ENCODE data around the gene PAFAH1B1.
"Not testable (repeated sequence)": the region's sequence is repeated elsewhere in the genome, so short reads cannot be mapped to it uniquely, and the experiment has no call there.

The PAFAH1B1 gene

DNA sequence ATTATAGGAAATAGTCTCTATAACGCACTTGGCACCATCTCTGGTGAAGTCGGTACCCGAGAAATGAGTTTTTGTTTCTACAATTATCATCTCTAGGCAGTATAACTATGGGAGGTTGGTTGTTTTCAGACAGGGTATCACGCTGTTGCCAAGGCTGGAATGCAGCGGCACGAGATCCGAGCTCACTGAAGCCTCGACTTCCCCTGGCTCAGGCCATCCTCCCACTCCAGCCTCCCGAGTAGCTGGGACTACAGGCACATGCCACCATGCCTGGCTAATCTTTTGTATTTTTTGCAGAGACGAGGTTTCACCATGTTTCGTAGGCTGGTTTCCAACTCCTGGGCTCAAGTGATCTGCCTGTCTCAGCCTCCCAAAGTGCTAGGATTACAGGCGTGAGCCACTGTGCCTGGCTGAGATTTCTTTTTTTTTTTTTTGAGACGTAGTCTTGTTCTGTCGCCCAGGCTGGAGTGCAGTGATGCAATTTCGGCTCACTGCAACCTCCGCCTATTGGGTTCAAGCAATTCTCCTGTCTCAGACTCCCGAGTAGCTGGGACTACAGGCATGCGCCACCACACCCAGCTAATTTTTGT is 105.9 kb downstream of the PAFAH1B1 start:
- not testable (repeated sequence) for H3K4me3 ChIP-seq (ENCODE audit: low read depth, low read length); H3K79me1 ChIP-seq (ENCODE audit: low read length); H4K8ac ChIP-seq (ENCODE audit: low read depth, low read length); H3K4me2 ChIP-seq (ENCODE audit: low read length); H4K12ac ChIP-seq (ENCODE audit: low read depth, low read length); H3K23ac ChIP-seq (ENCODE audit: low read length); H3K9ac ChIP-seq (ENCODE audit: low read length); H2BK5ac ChIP-seq (ENCODE audit: low read depth, low read length, poor library complexity); H3K4me1 ChIP-seq (ENCODE audit: control insufficient read depth in 1 of 2, insufficient read depth in 2 of 2, low read length in 2 of 2); H2BK12ac ChIP-seq (ENCODE audit: low read length); H3K27ac ChIP-seq (ENCODE audit: low read depth, low read length); H3K79me2 ChIP-seq (ENCODE audit: control insufficient read depth, insufficient read depth, low read length, poor library complexity); H3K9me3 ChIP-seq (ENCODE audit: insufficient read depth, low read depth, low read length); H4K91ac ChIP-seq (ENCODE audit: low read depth, low read length); H2AK5ac ChIP-seq (ENCODE audit: low read length); DNase-seq; H3K18ac ChIP-seq (ENCODE audit: low read length); H2BK120ac ChIP-seq (ENCODE audit: insufficient read depth, low read length, poor library complexity); H3K4ac ChIP-seq (ENCODE audit: low read depth, low read length); H2AFZ ChIP-seq (ENCODE audit: insufficient read depth, low read length, poor library complexity); H3K14ac ChIP-seq (ENCODE audit: low read length); H3K27me3 ChIP-seq (ENCODE audit: insufficient read depth, low read length)
- no CpG with 5 or more reads among the region's 18 CpGs for WGBS (ENCODE audit: extremely low coverage, insufficient coverage, insufficient read length)
- peaks cover 67 to 77% of the 10 kb centered on the region in 2 experiments for H3K36me3 ChIP-seq (ENCODE audit: control insufficient read depth in 1 of 2, insufficient read depth in 2 of 2, low read length in 2 of 2)

DNA sequence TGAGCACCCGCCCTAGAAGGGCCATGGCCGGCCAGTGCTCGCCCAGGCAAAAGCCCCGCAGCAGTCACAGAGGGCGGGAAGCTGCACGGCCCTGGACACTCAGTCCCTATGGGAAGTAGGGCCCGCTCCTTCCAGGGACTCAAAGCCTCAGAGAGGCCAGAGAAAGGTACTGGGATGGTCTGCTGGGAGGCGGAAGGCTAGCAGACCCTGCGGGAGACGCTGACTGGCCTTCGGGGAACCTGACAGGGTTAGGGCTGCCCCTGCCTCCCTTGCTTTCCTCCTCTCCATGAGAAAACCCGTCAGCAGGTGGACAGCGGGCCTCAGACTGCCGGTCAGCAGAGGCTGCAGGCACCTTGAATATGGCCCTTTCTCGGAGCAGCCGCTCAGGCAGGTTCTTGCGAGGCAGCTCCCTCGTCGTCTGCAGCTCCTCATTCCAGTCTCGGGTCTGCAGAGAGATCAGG is 106.6 kb downstream of the PAFAH1B1 start:
- Histone ChIP-seq H3K18ac (ENCODE audit: low read length) (no peak overlapping the region), H3K36me3 (ENCODE audit: control insufficient read depth in 1 of 2, insufficient read depth in 2 of 2, low read length in 2 of 2) (peaks cover 64 to 76% of the 10 kb centered on the region in 2 experiments), H3K4me3 (ENCODE audit: low read depth, low read length) (no peak overlapping the region), H3K9ac (ENCODE audit: low read length) (no peak overlapping the region), H2BK12ac (ENCODE audit: low read length) (no peak overlapping the region), H2BK5ac (ENCODE audit: low read depth, low read length, poor library complexity) (no peak overlapping the region), H4K12ac (ENCODE audit: low read depth, low read length) (no peak overlapping the region), H2AK5ac (ENCODE audit: low read length) (no peak overlapping the region), H3K23ac (ENCODE audit: low read length) (no peak overlapping the region), H2BK120ac (ENCODE audit: insufficient read depth, low read length, poor library complexity) (no peak overlapping the region), H4K91ac (ENCODE audit: low read depth, low read length) (no peak overlapping the region), H4K8ac (ENCODE audit: low read depth, low read length) (no peak overlapping the region), H3K27ac (ENCODE audit: low read depth, low read length) (no peak overlapping the region), H3K14ac (ENCODE audit: low read length) (no peak overlapping the region), H3K4ac (ENCODE audit: low read depth, low read length) (no peak overlapping the region), H3K79me2 (ENCODE audit: control insufficient read depth, insufficient read depth, low read length, poor library complexity) (no peaks in the 10 kb centered on the region), H2AFZ (ENCODE audit: insufficient read depth, low read length, poor library complexity) (no peak overlapping the region), H3K4me2 (ENCODE audit: low read length) (no peak overlapping the region), H3K4me1 (ENCODE audit: control insufficient read depth in 1 of 2, insufficient read depth in 2 of 2, low read length in 2 of 2) (no peaks in the 10 kb centered on the region), H3K27me3 (ENCODE audit: insufficient read depth, low read length) (no peaks in the 10 kb centered on the region), H3K9me3 (ENCODE audit: insufficient read depth, low read depth, low read length) (peaks cover 4% of the 10 kb centered on the region), H3K79me1 (ENCODE audit: low read length) (no peaks in the 10 kb centered on the region)
- no peak for DNase-seq
- no CpG with 5 or more reads among the region's 20 CpGs for WGBS (ENCODE audit: extremely low coverage, insufficient coverage, insufficient read length)

DNA sequence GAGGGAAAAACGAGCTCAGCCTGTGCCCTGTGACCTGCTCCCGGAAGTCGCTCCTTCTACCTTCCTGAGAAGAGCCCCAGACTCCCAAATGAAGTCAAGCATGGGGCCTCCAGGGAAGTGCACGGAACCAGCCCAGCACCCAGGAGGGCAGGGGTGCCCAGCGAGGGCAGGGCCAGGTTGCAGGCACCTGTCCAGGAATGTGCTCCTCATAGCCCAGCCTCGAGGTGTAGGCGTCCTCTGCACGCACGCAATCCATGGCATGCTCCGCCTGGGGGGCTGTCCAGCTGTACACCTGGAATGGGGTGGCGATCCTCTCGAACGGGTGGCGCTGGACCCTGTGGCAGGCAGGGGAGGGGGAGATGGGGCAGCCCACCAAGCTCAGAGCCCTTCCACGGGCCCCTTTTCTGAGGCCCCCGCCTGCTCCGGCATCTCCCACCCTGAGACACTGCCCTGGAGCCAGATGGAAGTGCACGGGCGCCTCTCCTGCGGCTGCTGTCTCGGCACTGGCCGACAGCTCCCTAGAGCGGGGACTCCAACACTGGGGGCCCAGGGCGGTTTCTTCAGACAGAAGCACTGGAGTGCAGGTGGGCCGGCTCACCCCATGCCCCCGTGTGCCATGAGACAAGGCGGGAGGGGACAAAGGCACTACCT is 107.2 kb downstream of the PAFAH1B1 start:
- no peaks in the 10 kb centered on the region for H3K79me2 ChIP-seq (ENCODE audit: control insufficient read depth, insufficient read depth, low read length, poor library complexity)
- no peak overlapping the region for H3K4me2 ChIP-seq (ENCODE audit: low read length)
- H3K79me1 ChIP-seq (ENCODE audit: low read length), result no peaks in the 10 kb centered on the region
- H2BK120ac ChIP-seq (ENCODE audit: insufficient read depth, low read length, poor library complexity), result no peak overlapping the region
- no peak overlapping the region for H3K4ac ChIP-seq (ENCODE audit: low read depth, low read length)
- no peak overlapping the region for H4K91ac ChIP-seq (ENCODE audit: low read depth, low read length)
- no peak overlapping the region for H3K18ac ChIP-seq (ENCODE audit: low read length)
- H3K4me1 ChIP-seq (ENCODE audit: control insufficient read depth in 1 of 2, insufficient read depth in 2 of 2, low read length in 2 of 2), result no peaks in the 10 kb centered on the region
- no peak overlapping the region for H2AK5ac ChIP-seq (ENCODE audit: low read length)
- H3K9ac ChIP-seq (ENCODE audit: low read length), result no peak overlapping the region
- no peak overlapping the region for H2BK12ac ChIP-seq (ENCODE audit: low read length)
- peaks cover 4% of the 10 kb centered on the region for H3K9me3 ChIP-seq (ENCODE audit: insufficient read depth, low read depth, low read length)
- H3K27ac ChIP-seq (ENCODE audit: low read depth, low read length), result no peak overlapping the region
- no peak for DNase-seq
- no peaks in the 10 kb centered on the region for H3K27me3 ChIP-seq (ENCODE audit: insufficient read depth, low read length)
- no peak overlapping the region for H4K12ac ChIP-seq (ENCODE audit: low read depth, low read length)
- no peak overlapping the region for H2AFZ ChIP-seq (ENCODE audit: insufficient read depth, low read length, poor library complexity)
- no peak overlapping the region for H3K14ac ChIP-seq (ENCODE audit: low read length)
- no peak overlapping the region for H3K23ac ChIP-seq (ENCODE audit: low read length)
- H4K8ac ChIP-seq (ENCODE audit: low read depth, low read length), result no peak overlapping the region
- WGBS (ENCODE audit: extremely low coverage, insufficient coverage, insufficient read length), result no CpG with 5 or more reads among the region's 27 CpGs
- no peak overlapping the region for H3K4me3 ChIP-seq (ENCODE audit: low read depth, low read length)
- no peak overlapping the region for H2BK5ac ChIP-seq (ENCODE audit: low read depth, low read length, poor library complexity)
- H3K36me3 ChIP-seq (ENCODE audit: control insufficient read depth in 1 of 2, insufficient read depth in 2 of 2, low read length in 2 of 2), result peaks cover 59 to 71% of the 10 kb centered on the region in 2 experiments

GRCh38 chr17:2701161-2701995 is 107.9 kb downstream of the PAFAH1B1 start:
- H2AFZ ChIP-seq (ENCODE audit: insufficient read depth, low read length, poor library complexity), result no peak overlapping the region
- no peak overlapping the region for H4K12ac ChIP-seq (ENCODE audit: low read depth, low read length)
- peaks cover 4% of the 10 kb centered on the region for H3K9me3 ChIP-seq (ENCODE audit: insufficient read depth, low read depth, low read length)
- H3K14ac ChIP-seq (ENCODE audit: low read length), result no peak overlapping the region
- no peak overlapping the region for H2BK120ac ChIP-seq (ENCODE audit: insufficient read depth, low read length, poor library complexity)
- no peaks in the 10 kb centered on the region for H3K4me1 ChIP-seq (ENCODE audit: control insufficient read depth in 1 of 2, insufficient read depth in 2 of 2, low read length in 2 of 2)
- H3K4me3 ChIP-seq (ENCODE audit: low read depth, low read length), result no peak overlapping the region
- no peak overlapping the region for H3K9ac ChIP-seq (ENCODE audit: low read length)
- no peak overlapping the region for H2AK5ac ChIP-seq (ENCODE audit: low read length)
- no peak overlapping the region for H4K91ac ChIP-seq (ENCODE audit: low read depth, low read length)
- no peaks in the 10 kb centered on the region for H3K27me3 ChIP-seq (ENCODE audit: insufficient read depth, low read length)
- H3K4ac ChIP-seq (ENCODE audit: low read depth, low read length), result no peak overlapping the region
- no peak overlapping the region for H3K23ac ChIP-seq (ENCODE audit: low read length)
- H2BK12ac ChIP-seq (ENCODE audit: low read length), result no peak overlapping the region
- no peak overlapping the region for H2BK5ac ChIP-seq (ENCODE audit: low read depth, low read length, poor library complexity)
- no peaks in the 10 kb centered on the region for H3K79me2 ChIP-seq (ENCODE audit: control insufficient read depth, insufficient read depth, low read length, poor library complexity)
- no peak overlapping the region for H3K4me2 ChIP-seq (ENCODE audit: low read length)
- no peak for DNase-seq
- H3K27ac ChIP-seq (ENCODE audit: low read depth, low read length), result no peak overlapping the region
- peaks cover 52 to 66% of the 10 kb centered on the region in 2 experiments for H3K36me3 ChIP-seq (ENCODE audit: control insufficient read depth in 1 of 2, insufficient read depth in 2 of 2, low read length in 2 of 2)
- WGBS (ENCODE audit: extremely low coverage, insufficient coverage, insufficient read length), result no CpG with 5 or more reads among the region's 41 CpGs
- H4K8ac ChIP-seq (ENCODE audit: low read depth, low read length), result no peak overlapping the region
- H3K18ac ChIP-seq (ENCODE audit: low read length), result no peak overlapping the region
- H3K79me1 ChIP-seq (ENCODE audit: low read length), result no peaks in the 10 kb centered on the region

All from trophoblast cell (in vitro differentiated cells and primary cell).